GM18520 (cell line): Measurements from ENCODE around the gene LHCGR.
"Not testable (repeated sequence)": the region's sequence is repeated elsewhere in the genome, so short reads cannot be mapped to it uniquely, and the experiment has no call there.

Experiments
- ATAC-seq: cut with Tn5 transposase; IDR thresholded peaks from one replicate; pipeline ENCODE4 v1.9.1; 2021; ENCODE audit not compliant: unreplicated experiment

The LHCGR gene

DNA sequence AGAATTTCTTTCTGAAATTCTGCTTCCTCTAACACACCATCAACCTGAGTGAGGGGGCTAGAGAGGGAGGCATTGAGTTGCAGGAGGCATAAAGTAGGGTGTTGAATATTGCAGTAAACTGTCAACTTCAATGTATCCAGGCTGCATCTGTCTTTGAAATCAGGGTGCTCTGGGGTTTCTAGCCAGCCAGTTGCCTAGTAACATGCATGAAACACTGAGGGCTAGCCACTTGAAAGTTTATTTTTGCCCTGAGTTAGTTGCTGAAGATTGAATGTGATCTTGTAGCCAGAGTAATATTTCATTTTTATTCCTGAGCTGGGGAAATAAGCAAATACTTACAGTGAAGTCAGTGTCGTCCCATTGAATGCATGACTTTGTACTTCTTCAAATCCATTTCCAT is 41.9 kb downstream of the LHCGR start:
- ATAC-seq: no peak

DNA sequence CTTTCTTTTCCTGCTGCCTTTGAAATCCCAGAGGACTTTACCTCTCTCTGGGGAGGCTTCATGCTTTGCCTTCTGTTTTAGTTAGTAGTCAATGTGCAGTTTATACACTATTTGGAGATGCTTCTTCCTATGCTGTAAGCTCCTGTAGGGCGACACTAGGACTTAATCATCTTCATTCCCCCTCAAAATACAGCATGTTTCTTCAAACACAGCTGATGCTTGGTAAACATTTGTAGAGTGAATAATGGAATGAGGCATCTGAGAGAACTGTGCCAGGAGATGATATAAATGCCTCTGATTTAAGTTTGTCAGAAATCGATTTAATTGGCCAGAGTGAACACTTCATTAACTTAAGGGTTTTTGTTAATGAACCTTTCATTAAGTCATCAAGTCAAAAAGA is 43.4 kb downstream of the LHCGR start:
- no peak for ATAC-seq

DNA sequence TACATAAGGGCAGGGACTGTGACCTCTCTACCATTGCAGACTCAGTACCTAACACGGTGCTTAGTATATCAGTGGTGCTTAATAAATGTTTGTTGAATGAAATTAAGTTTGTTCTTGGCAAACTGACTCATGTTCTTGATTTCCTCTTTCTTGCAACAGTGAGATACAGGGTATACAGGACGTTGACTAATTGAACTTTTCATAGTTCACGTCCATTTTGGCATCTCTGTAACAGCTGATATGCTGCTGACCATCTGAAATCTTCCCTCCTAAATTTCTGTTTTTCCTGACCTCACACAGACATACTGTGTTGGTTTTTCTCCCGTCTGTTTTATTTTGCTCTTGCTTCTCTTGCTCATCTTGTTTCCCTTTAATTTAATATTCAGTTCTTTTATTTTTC is 44.2 kb downstream of the LHCGR start:
- no peak for ATAC-seq

DNA sequence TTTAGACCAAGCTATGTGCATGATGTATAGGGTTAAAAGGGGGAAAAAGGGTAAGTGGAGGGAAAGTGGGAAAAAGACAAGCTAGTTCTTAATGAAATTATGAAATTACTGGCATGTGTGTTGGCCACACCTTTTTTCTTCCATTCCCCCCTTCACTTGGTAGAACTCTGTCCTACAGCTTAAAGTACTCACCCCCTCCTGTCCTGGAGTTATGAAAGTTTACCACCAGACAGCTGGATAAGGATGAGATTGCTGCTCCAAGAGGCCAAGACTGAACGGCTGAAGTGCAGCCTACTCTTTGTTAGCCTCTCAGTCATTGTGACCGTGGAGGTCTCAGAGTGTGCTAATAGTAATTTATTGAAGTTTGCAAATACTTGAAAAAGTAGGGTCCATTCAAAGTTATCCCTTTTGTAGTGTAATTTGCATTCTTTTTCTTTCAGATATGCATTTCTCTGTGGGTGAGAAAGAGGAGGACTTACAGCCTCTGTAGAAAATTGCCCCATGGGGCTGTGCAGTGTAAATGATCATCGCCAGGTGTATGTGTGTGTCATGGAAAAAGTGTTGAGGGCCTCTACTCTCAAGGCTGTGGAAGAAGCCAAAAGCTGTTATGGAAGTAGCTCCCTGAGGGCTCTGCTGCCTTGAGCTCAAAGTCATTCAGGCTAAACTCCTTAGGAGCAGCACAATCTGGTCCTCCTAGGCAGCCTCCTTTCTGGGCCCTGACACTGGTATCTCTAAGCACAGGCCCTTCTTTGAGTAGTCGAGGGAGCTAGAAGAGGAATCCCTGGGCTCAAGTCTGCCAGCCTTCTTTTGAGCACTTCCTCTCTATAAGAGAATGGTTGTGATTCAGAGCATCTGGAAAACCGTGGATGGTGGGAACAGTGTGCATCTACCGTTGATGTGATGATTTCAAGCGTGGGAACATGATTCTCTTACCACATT is 46.2 kb downstream of the LHCGR start:
- no peak for ATAC-seq

DNA sequence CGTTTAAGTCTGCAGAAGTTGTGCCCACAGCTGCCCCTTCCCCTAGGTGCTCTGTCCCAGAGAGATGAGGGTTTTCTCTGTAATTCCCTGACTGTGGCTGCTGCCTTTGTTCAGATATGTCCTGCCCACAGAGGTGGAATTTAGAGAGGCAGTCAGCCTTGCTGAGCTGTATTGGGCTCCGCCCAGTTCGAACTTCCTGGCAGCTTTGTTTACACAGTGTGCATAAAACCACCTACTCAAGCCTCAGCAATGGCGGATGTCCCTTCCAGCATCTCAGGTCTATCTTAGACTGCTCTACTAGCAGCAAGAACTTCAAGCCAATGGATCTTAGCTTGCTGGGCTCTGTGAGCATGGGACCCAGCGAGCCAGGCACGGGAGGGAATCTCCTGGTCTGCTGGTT is 48.1 kb downstream of the LHCGR start:
- no peak for ATAC-seq

DNA sequence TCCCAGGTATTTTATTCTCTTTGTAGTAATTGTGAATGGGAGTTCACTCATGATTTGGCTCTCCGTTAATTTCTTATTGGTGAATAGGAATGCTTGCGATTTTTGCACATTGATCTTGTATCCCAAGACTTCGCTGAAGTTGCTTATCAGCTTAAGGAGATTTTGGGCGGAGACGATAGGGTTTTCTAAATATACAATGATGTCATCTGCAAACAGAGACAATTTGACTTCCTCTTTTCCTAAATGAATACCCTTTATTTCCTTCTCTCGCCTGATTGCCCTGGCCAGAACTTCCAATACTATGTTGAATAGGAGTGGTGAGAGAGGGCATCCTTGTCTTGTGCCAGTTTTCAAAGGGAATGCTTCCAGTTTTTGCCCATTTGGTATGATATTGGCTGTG is 51.9 kb downstream of the LHCGR start:
- ATAC-seq: not testable (repeated sequence)

DNA sequence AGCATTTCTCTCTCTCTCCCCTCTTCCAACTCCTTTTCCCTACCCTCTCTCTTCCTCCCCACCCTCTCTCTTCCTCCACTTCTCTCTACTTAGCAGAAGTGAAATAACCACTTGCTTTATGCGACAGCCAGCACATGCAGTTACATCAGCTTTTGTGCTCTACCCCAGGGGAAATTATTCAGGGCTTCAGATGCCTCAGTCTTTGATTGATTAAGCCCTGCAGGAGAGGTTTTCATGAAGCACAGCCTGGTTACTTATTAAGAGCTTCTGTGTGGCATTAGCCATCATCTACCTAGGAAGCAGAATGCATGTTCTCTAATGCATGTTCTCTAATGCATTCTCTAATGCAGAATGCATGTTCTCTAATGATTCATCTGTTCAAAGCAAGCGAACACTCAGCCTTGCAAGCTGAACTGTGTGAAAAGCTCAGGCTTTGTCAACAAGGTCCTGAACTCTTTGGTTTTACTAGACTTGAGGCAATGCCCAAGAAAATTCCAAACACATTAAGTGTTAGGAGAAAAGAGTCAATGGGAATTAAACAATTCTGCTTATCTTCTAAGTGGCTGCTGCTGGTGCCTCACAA is 56.1 kb downstream of the LHCGR start:
- no peak for ATAC-seq

DNA sequence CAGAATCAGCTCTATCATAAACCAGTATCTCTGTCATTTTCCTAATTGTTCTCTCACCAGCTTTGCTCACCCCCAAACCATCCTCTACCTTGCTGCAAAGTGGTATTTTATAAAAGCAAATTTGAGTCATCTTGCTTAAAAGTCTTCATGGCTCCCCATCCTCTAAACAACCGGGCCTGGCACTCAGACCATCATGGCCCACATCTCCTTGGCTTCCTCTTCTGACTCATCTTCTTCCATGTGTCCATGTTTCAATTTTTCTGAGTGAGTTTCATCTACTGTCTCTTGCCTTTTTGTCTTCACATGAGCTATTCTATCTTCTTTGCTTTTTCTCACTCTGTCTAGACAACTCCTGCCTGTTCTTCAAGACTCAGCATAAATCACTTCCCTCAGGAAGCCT is 58.6 kb downstream of the LHCGR start:
- no peak for ATAC-seq

DNA sequence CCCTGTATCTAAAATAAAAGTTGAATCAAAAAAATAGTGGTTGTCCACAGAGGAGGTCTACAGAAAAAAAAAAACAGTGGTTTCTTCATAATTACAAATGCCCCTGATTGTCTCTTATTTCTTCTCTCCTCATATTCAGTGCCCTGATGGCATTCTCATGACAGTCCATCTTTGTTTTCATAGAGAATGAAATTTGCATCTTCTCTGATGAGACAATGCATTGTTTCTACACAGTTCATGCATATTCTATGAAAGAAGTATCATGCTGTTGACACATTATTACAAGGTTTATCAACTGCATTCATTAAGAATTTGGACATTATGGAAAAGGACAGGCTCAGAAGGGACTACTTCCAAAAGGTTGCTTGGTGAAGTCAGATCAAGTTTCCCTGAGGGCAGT is 59.5 kb downstream of the LHCGR start:
- ATAC-seq: no peak

DNA sequence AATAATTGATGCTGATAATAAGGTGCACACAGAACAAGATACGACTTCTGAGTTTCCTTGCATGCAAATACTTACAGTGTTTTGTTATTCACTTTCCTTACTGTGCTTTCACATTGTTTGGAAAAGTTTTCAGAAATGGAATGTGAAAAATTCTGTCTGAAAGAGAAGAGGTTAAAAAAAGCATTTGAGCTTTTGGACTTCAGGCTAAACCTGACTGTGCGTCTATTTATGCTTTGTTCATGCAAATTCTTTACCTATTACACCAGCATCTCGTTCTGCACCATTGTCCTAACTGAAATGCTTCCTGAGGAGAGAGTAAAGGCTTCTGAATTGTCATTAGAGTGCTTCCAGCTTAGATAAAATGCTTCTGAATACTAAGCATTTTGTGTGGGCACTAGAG is 61.4 kb downstream of the LHCGR start:
- ATAC-seq: no peak

DNA sequence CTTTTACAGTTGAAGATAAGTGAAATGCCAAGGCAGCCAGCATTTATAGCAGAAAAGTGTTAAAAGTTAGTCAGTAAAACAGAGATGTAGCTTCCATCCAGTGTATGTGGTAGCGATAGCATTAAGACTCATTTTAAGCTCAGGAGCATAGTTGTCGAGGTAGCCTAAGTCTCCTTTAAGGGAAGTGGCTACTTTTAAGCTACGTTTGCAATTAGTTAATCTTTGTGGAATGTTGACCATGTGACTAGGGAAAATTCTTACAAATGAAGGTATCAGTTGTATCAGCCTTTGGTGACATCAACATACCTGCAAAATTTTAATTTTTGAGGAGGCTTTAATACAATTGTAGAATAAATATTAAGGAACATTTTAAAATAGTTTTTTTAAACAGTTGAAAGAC is 61.9 kb downstream of the LHCGR start:
- no peak for ATAC-seq

DNA sequence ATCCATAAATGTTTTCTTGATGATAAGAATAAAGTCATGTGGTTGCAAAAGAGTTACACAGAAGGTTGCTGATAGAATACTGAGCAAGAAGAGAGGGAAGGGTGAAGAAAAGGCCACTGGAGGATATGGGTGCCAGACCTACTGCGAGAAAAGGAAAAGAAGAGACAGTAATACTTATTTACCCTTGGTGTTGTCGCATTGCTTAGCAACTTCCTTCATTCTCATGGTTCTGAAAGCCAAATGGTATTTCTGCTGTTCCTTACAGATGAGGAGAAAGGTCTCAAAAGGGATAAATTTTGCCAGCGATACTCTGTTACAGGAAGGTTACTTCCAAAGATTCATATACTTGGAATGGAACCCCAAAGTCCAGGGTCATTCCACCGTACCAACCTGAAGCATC is 62.5 kb downstream of the LHCGR start:
- ATAC-seq: no peak

DNA sequence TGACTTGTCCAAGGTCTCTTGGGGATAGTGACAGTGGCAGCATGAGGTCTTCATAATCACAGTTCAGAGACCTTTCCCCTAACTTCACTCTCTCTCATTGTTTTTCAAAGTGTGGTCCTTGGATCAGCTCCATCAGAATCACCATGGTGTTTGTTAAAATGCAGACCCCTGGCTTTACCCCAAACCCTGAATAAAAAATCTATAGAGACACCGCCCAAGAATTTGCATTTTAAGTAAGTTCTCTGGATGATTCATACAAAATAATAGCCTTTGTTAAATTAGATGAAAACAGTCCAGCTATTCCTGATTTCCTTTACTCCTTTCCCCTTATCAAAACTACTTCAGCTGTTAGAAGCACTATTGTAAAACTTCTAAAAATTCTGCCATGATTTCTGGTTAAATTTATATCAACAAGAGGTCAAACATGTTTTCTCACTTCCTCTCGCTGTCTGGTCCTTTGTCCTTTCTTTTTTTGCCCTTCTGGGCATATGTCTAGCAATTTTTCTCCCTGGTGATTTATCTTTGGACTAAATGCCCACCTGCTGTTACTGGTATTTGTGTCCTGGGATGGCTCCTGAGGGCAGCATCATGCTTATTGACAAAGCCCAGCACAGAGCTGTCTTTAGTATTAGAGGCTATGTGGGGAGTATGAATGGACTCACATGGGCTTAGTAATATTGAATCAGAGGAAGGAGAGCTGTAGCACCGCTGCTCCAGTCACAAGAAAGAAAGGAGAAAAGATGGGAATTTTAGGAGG is 63.4 kb downstream of the LHCGR start:
- no peak for ATAC-seq

DNA sequence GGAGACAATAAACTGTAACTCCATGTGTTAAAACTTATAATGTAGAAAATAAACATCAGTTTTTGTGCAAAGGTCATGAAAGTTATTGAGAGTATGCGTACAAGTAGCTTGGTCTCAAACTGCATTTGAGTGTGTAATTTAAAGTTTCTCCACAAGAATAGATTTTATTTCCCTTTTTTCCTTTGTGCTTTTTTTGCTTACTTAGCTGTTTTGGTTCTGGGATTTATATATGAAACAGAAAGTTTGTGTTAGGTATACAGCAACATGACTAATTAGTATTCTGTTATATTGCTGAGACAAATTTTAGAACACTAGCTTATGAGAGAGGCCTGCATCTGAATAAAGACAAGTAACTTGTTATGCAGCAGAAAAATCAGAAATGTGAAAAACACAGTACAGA is 70.4 kb downstream of the LHCGR start:
- ATAC-seq: no peak

DNA sequence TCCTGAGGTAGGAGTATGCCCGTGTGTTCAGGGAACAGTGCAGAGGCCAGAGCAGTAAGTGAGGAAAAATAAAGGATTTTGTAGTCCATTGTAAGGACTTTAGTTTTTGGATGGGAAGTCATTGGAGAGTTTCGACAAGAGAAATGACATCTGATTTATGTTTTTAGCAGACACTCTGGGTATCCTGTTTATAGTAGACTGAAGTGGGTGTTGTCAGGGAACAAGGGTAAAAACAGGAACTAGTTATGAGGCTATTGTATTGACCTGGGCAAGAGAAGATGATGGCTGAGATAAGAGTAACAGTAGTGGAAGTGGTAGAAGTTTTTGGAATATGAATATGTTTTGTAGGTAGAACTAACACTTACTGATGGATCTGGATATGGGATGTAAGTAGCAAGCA is 78.1 kb downstream of the LHCGR start:
- no peak for ATAC-seq

DNA sequence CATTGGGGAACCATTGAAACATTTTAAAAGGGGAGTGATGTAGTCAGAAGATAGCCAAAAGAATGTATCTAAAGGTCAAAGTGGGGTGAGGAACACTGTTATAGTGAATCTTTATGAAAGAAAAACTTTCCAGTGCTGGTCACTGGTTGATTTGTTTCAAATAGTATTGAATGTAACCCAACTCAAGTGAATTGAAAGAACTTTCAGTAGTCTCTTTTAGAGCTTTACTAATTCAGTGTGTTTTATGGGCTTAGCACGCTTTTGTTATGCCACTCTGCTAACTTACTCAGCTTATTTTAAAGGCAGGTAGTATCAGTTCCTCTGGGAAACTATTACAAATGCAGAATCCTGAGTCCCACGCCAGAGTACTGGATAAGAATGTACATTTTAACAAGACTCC is 80.6 kb downstream of the LHCGR start:
- ATAC-seq: no peak

DNA sequence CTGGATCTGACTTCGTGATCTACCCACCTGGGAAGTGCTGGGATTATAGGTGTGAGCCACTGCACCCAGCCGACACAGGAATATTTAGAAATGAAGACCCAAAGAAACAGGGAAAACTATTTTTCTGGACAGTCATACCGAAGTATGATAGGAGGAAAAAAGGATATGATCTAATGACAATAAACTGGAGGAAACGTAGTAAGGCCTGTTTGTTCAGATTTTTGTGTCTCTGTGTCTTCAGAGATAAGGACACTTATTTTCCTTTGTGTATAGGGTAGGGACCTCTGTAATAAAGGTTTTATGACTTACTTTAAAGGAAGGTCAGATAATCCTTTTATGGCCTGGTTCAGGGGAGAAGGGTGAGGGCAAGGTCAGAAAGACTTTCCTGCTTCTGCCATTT is 81.9 kb downstream of the LHCGR start:
- no peak for ATAC-seq

DNA sequence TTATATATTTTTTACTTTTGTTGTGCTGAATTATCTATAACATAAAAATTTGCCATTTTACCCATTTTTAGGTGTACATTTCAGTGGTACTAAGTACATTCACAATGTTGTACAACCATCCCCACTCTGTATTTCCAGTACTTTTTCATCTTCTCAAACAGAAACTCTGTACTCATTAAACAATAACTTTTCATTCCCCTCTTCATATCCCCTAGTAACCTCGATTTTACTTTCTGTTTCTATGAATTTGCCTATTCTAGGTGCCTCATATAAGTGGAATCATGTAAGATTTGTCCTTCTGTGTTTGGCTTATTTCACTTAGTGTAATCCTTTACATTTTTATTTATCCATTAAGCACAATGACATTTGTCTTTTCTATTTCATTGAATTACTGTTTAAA is 86.5 kb downstream of the LHCGR start:
- ATAC-seq: peak; percentile 85

DNA sequence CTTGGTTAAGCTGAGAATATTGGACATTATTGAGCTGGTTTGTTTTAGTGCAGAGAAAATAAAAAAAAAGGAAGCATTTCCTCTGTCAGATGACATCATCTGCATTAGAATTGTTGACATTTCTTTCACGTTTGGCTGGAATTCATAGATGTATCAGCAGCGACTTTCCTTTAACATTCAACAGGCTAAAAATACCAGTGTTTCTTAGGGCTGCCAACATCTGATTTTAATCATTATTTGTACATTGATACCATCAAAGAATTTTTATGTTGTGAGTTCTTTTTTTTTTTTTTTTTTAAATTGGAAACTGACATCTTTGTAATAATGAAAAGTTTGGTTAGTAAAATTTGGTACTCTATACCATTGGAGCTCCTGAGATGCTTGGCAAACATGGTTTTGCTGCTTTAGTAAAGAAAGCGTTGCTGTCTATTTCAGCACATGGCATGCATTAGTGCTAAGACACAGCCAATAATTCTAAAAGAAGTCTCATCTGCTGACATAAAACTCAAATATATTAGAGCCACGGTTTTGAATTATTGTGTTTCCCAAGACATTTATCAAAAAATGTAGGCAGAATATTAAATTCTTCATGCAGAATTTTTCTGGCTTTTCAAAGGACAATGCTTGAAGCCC is 104.2 kb downstream of the LHCGR start:
- ATAC-seq: no peak

DNA sequence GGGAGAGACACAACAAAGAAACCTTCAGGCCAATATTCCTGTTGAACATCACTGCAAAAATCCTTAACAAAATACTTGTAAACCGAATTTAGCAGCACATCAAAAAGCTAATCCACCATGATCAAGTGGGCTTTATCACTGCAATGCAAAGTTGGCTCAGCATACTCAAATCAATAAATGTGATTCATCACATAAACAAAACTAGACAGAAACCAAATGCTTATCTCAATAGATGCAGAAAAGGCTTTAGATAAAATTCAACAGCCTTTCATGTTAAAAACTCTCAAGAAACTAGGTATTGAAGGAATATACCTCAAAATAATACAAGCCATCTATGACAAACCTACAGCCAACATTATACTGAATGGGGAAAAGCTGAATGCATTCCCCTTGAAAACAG is 117.3 kb downstream of the LHCGR start:
- ATAC-seq: no peak
